GM18870 (cell line): ENCODE results near the gene TM4SF5.

Experiments
- ATAC-seq: cut with Tn5 transposase; IDR thresholded peaks from one replicate; pipeline ENCODE4 v1.9.1; 2021; ENCODE audit warnings: moderate library complexity; ENCODE audit not compliant: unreplicated experiment

The TM4SF5 gene

DNA sequence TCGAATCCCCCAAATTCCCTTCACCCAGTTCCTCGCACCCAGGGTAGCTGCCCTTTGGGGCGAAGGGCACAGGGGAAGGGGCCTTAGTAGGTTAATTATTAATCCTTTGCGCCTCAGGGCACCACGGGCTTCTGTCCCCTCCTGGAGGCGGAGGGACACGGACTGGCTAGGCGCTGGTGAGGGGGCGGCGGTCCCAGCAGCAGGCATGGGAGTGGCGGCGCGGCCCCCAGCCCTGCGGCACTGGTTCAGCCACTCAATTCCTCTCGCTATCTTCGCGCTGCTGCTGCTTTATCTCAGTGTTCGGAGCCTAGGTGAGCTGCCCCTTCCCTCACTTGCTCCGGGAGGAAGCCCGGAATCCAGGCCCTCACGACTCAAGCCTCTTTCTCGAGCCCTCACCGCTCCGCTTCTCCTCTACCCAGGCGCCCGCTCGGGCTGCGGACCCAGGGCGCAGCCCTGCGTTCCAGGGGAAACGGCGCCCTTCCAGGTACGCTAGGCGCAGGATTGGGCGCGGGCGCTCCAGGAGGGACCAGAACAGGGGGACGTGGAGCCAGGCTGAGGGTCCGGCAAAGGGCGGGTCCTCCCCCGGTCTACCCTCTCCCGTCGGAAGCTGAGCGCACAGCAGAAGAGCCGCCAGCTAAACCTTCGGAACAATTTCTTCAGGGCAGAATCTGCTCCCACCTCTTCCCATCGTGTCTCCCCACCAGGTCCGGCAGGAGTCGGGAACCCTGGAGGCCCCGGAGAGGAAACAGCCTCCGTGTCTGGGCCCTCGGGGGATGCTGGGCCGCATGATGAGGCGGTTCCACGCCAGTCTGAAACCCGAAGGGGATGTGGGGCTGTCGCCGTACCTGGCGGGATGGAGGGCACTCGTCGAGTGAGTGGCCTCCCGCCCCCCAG is 17.4 kb downstream of the TM4SF5 start, which contains the start of gene GLTPD2:
TSS of gene GLTPD2 (plus strand) at position 158 of the 894 bp plus-strand sequence. CDS start at position 206, 48 bp downstream.
- no peak for ATAC-seq

DNA sequence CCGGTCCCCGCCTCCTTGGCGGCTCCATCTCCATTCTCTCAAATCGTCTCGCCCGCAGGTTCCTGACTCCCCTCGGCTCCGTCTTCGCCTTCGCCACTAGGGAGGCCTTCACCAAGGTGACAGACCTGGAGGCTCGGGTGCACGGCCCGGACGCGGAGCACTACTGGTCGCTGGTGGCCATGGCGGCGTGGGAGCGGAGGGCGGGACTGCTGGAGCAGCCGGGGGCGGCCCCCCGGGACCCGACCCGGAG is 17.9 kb downstream of the TM4SF5 start:
- no peak for ATAC-seq

DNA sequence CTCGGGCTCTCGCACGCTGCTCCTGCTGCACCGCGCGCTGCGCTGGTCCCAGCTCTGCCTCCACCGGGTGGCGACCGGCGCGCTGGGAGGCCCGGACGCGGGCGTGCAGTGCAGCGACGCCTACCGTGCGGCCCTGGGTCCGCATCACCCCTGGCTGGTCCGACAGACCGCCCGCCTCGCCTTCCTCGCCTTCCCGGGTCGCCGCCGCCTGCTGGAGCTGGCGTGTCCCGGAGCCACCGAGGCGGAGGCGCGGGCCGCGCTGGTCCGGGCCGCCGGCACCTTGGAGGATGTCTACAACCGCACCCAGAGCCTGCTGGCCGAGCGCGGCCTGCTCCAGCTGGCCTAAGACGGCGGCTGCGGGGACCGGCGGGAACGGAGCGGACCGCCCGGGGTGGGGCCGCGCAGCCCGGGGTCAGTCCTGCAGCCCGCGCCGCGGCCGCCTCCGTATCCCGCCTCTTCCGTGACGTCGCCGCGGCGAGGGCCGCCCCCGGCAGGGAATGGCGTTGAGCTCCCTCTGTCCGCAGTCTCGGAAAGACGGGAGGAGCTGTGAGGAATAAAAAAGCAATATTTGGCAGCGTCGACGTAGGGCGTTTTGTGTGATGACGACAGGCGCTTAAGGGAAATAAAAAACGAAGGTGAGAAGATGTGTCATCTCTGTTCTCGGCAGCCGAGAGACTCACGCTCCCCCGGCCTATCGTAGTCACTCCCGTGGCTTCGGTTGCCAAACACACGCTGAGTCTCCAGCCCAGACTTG is 18.4 kb downstream of the TM4SF5 start:
- no peak for ATAC-seq

DNA sequence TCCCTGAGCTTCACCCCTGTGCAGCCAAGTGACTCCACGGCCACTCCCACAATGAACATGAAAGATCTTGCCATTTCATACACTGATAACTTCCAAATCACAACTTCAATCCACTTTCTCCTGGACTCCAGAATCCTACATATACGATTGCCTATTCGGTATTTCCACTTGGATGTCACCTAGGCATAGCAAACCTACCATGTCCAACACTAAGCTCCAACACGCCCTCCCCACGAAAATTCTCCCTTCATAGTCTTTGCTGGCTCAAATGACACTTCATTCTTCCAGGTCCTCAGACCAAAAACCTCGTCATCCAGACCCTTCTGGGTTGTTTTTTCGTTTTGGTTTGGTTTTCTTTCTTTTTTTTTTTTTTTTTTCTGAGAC is 19.0 kb downstream of the TM4SF5 start:
- no peak for ATAC-seq

DNA sequence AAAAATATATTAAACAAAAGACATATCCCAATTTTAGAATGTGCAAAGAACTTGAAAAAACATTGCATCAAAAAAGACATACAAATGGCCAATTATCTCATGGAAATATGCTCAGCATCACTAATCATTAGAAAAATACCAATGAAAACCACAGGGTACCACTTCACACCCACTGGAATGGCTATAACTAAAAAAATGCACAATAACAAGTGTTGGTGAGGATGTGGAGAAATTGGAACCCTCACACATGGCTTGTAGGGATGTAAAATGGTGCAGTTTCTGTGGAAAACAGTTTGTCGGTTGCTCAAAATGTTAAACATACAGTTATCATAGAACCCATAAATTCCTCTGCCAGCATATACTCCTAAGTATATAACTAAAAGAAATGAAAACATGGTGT is 23.5 kb downstream of the TM4SF5 start:
- no peak for ATAC-seq

DNA sequence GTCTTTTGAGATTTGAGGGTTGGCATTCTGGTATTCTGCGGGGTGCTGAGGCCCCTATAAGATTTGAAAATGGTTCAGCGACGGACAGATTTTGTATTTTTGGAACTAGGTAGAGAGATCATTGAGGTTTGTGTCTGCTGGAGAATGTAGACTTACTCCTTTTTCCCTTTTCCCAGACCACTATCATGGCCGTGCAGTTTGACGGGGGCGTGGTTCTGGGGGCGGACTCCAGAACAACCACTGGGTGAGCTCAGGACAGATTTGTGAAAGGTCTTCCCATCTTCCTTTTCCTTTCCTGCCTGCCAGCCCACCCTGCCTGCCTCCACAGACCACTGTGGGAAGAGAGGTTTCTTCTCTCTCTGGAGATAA is 24.9 kb downstream of the TM4SF5 start:
- ATAC-seq = no peak

DNA sequence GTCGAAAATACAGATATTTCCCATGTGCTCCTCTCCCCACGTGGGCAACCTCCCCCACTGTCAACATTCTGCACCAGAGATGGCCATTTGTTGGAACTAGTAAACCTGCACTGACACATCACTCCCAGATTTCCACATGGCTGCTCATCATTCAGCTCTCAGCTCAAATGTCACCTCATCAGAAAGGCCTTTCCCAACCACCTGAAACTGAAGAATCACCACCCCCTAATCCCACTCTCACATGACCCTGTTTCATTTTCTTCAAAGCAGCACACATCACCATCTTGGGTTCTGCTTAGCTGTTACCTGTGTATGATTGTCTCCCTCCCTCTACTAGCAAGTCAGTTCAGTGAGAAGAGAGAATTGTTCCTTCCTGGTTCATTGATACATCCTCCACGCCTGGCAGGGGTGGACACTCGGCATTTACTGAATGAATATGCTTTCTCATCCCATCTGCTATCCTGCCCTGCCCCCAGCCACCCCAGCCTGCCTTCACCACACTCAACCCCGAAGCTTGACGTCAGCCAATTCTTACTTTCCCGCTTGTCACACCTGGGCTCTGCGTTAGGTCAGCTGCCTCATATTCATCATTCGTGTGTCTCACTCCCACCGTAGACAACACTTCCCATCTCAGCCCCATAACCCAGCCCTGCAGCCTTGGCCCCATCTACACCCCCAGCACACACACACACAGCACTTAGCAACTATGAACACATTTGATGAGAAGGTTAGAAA is 28.9 kb downstream of the TM4SF5 start:
- ATAC-seq = no peak

DNA sequence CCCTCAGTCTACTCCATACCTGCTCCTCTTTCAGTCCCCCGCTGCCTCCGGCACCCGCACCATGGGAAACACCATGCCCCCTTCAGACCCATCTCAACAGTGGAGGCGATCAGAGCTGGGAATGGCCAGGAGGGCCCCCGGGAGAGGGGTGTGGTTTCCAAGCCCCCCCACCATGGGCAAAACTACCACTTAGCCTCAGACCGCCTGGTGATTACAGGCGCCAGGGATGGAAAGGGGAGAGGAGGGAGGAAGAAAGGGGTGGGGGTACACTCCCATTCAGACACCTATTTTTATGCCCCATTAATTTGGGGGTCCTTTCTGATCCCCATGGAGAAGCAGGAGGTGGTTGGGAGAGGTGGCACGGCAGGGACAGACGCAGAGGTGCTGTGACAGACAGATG is 30.5 kb downstream of the TM4SF5 start, which contains the start of gene C17orf114:
TSS of gene C17orf114 (minus strand) at position 101 of the 400 bp plus-strand sequence.
- ATAC-seq = no peak

DNA sequence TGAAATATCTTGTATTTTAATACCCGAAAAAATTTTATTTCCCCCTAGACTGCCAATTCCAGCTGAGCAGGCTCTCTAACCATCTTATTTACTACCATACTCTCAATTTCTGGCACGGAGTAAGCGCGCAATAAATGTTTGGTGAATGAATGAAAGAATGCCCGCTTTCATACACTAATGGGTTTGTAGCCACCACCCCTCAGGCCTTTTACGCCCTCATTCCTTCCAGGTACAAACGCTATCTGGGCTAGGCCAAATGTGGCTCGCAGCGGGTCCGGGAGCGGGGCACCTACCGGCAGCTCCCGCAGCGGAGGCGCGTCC is 34.7 kb downstream of the TM4SF5 start:
- no peak for ATAC-seq

DNA sequence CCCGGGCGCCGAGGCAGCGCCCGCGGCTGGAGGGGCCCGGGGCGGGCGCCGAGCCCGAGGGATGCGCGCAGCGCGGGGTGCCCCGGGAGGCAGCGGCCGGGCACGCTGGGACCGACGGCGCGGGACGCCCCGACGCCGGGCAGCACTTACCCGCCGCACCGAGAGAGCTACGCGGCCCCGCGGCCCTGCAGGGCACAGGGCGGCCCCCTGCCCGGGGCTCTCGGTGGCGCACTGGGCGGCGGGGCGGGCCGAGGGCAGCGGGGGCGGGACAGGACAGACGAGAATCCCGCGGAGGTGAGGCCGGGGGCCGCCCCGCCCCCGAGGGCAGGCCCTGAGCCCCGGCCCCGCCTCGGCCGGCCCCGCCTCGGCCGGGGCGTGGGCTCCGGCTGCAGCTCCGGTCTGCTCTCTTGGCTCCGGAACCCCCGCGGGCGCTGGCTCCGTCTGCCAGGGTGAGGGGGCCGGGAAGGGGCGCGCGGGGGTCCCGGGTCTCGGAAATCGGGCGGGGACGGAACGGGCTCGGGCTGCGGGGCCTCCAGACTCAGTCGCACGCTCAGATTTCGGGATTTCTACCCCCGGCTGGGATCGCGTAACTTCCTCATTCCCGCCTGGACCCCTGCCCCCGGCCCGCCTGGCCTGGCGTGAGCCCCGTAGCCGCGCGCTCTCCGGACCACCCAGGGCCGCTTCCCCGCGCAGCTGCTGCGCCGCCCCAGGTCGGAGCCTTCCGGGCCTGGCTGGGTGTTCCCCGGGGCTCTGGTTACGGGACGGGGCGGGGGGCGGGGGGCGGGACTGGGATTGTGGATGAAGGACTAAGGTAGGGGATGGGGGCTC is 35.3 kb downstream of the TM4SF5 start, which contains the start of gene PLD2:
TSS of gene PLD2 (plus strand) at position 376 of the 828 bp plus-strand sequence. CDS start 621 bp downstream, outside the sequence.
- no peak for ATAC-seq

DNA sequence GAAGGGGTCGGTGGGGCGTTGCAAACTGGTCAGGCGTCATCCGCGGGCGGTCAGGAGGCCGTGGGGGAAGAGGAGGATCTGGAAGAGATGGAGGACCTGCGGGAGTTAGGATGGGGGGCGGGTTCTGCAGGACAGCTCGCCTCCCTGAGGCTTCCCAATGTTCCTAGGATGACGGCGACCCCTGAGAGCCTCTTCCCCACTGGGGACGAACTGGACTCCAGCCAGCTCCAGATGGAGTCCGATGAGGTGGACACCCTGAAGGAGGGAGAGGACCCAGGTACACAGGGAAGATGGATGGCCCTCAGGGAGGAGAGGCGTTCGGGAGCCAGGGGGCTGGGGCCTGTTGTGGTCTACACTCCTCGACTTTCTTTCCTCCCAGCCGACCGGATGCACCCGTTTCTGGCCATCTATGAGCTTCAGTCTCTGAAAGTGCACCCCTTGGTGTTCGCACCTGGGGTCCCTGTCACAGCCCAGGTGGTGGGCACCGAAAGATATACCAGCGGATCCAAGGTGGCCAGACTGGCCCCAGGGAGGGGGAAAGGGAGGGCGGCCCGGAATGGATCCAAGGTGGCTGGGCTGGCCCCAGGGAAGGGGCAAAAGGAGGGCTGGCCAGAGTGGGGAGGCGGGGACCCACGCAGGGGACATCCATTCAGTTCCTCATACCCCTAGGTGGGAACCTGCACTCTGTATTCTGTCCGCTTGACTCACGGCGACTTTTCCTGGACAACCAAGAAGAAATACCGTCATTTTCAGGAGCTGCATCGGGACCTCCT is 36.1 kb downstream of the TM4SF5 start:
- no peak for ATAC-seq

DNA sequence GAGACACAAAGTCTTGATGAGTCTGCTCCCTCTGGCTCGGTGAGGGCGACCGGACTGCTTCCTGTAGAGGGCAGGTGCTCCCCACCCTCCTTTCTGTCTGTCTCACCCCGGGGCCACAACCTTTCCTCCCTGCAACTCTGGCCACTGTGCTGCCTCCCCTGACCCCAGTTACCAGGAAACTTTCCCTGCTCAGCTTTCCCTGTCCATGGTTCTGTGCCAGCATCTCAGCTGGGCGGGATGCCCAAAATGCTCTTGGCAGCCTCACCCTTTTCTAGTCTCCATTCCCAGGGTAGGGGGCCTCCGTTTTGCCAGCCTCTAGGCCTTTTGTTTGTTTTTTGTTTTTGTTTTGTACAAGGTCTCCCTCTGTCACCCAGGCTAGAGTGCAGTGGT is 36.7 kb downstream of the TM4SF5 start:
- ATAC-seq = no peak

DNA sequence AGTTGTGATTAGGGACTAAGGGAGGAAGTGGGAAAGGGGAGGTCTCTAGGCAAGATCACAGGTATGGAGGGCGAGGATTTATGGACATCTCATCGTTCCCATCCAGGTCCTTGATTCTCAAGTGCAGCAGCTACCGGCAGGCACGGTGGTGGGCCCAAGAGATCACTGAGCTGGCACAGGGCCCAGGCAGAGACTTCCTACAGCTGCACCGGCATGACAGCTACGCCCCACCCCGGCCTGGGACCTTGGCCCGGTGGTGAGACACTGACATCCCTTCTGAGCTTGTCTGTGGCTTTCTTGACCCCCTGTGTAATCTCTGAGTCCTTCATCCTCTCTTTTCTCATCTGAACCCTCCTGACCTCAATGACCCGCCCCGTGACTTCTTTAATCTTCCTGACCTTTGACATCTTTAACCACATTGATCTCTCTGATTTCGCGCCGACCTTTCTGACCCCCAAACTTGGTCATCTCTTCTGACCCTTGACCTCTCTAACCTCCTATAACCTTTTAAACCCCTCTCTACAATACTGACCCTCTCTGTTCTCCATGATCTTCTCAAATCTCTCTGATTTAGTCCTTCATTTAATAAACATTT is 39.1 kb downstream of the TM4SF5 start:
- ATAC-seq = no peak

DNA sequence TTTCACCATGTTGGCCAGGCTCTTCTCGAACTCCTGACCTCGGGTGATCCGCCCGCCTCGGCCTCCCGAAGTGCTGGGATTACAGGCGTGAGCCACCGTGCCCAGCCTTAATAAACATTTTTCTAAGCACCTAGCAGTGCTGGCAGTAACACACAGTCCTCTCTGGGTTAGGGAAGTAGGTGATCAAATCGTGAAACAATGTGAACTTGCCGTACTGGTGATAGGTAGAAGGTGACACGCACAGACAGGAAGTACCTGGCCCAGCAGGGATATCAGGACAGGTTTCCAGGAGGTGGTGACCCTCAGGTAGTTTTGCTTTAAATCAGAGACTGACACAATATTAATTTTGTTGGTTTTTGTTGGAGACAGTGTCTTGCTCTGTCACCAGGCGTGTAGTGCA is 39.8 kb downstream of the TM4SF5 start:
- ATAC-seq = no peak

DNA sequence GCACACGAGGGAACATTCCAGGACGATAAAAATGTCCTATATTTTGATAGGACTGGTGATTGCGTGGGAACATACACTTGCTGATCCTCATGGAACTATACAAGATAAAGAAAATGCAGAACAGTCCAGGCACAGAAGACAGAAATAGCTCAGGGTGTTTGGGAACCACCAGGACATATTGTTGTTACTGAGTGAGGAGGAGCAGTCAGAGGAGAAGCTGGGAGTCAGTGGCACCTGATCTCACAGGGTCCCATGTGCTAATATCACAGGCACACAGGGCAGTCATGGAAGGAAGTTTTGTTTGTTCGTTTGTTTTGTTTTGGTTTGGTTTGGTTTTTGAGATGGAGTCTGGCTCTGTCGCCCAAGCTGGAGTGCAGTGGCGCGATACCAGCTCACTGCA is 41.0 kb downstream of the TM4SF5 start:
- no peak for ATAC-seq

DNA sequence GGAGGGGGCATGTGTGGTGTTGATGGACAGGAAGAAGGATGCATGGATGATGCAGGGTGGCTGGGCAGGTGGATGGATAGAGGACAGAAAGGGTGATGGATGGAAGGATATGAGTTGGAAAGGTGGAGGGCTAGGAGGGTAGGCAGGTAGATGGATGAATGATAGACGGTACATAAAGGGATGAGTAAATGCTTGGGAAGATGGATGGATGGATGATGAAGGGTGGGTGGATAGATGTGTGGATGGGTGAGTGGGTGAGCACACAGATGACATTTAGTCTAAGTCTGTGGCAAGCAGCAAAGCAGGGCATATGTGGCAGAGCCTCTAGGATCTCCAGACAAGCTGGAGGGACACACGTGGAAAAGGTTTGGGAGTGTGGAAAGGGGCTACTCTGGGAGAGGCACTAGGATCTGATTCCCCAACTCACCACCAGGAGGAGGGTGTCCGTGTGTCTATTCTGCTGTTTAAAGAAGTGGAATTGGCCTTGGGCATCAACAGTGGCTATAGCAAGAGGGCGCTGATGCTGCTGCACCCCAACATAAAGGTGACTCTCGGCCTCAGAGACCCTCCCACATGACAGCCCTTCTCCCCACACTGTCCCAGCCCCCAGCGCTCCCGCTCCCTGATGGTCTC is 43.5 kb downstream of the TM4SF5 start:
- ATAC-seq = no peak

DNA sequence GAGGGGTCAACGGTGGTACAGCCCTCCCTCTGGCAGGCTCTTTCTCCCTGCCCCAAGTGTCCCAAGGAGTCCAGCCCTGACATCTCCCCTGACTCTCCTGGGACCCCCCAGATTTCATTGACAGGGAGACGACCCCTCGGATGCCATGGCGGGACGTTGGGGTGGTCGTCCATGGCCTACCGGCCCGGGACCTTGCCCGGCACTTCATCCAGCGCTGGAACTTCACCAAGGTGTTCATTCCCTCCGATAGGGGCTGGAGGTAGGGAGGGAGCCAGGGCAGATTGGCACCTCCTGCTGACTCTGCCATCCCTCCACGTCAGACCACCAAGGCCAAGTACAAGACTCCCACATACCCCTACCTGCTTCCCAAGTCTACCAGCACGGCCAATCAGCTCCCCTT is 45.1 kb downstream of the TM4SF5 start:
- ATAC-seq = no peak

DNA sequence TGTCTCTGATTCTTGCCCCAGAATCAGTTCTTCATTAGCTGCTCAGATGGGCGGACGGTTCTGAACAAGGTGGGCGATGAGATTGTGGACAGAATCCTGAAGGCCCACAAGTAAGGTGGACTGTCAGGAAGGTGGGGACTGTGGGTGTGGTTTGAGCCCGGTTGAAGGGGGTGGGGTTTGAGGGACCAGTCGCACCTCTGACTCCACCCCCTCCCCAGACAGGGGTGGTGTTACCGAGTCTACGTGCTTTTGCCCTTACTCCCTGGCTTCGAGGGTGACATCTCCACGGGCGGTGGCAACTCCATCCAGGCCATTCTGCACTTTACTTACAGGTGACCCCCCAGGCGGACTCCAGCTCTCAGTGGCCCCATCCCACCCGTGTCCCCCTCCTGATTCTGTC is 46.6 kb downstream of the TM4SF5 start:
- no peak for ATAC-seq

DNA sequence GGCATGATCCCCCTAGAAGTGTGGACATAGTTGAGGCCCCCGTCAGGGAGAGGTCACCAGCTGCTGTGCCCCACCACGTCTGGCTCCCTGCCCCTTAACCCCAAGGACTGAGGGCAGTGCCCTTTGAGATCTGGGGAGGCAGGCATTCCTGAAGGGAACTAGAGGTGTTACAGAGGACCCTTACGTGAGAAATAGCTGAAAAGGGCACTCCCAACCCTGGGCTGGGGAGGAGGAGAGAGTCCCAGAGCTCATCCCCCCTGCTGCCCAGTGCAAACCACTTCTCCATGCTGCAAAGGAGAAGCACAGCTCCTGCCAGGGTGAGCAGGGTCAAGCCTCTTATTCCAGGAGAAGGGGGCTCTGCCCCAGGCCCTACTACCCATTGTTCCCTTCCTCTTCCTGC is 51.1 kb downstream of the TM4SF5 start:
- ATAC-seq = no peak
